ENCODE data around the gene NECTIN2. TPM values are rescaled to one million over a fixed set of nuclear protein-coding genes. Genes with fewer than 3 reads are reported as not detected.

NECTIN2 gene
- total and polyA plus RNA-seq, 12 donors, result 82.7 to 243 (median 129) TPM

DNA sequence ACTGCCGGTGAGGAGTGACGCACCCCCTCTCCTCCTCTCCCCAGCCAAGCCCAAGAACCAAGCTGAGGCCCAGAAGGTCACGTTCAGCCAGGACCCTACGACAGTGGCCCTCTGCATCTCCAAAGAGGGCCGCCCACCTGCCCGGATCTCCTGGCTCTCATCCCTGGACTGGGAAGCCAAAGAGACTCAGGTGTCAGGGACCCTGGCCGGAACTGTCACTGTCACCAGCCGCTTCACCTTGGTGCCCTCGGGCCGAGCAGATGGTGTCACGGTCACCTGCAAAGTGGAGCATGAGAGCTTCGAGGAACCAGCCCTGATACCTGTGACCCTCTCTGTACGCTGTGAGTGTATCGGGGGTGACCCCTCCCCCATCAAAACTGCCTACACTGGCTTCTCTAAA lies 25.7 kb downstream of the NECTIN2 start:
- TF ChIP-seq, protein P1, sequence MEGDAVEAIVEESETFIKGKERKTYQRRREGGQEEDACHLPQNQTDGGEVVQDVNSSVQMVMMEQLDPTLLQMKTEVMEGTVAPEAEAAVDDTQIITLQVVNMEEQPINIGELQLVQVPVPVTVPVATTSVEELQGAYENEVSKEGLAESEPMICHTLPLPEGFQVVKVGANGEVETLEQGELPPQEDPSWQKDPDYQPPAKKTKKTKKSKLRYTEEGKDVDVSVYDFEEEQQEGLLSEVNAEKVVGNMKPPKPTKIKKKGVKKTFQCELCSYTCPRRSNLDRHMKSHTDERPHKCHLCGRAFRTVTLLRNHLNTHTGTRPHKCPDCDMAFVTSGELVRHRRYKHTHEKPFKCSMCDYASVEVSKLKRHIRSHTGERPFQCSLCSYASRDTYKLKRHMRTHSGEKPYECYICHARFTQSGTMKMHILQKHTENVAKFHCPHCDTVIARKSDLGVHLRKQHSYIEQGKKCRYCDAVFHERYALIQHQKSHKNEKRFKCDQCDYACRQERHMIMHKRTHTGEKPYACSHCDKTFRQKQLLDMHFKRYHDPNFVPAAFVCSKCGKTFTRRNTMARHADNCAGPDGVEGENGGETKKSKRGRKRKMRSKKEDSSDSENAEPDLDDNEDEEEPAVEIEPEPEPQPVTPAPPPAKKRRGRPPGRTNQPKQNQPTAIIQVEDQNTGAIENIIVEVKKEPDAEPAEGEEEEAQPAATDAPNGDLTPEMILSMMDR (IDR thresholded peaks at IDR 0.05), result no peak
- no peak for TF ChIP-seq POLR2A (IDR thresholded peaks at IDR 0.05)
- no peaks in the 10 kb centered on the region for H3K9me3 ChIP-seq (replicated peaks in 1 of 3)
- DNase-seq, result no peak
- WGBS, 4 donors, result 88 to 96% (median 92%) methylated on average over 6 to 14 of the region's 14 CpGs
- no peak overlapping the region for H3K4me3 ChIP-seq
- H3K36me3 ChIP-seq (replicated peaks in 1 of 2), result peaks cover 0 to 63% of the 10 kb centered on the region in 2 donors
- no peaks in the 10 kb centered on the region for H3K27me3 ChIP-seq
- H3K27ac ChIP-seq, result no peak overlapping the region
- intact Hi-C loops (cut with DNase I), result no loop called here
- H3K4me1 ChIP-seq (replicated peaks in 1 of 2), result peaks cover 6 to 22% of the 10 kb centered on the region in 2 donors

DNA sequence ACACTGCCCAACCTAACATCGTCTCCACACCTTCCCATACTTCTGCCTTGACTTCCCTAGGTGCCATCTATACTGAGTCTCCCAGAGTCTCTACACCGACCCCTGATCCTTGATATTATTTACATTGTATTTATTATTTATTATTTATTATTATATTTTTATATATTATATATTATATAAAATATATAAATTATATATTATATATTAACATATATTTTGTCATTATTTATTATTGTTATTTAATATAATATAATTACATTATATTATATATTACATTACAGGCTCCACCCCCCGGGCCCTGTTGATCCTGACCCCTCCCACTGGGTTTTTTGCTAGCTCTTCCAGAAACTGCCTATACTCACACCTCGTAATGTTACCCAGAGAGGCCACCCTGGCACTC lies 26.6 kb downstream of the NECTIN2 start:
- H3K36me3 ChIP-seq (replicated peaks in 1 of 2), result peaks cover 0 to 66% of the 10 kb centered on the region in 2 donors
- H3K4me1 ChIP-seq (replicated peaks in 1 of 2), result peaks cover 6 to 22% of the 10 kb centered on the region in 2 donors
- TF ChIP-seq POLR2A (IDR thresholded peaks at IDR 0.05), result no peak
- no peaks in the 10 kb centered on the region for H3K27me3 ChIP-seq
- no peak overlapping the region for H3K27ac ChIP-seq
- intact Hi-C loops (cut with DNase I), result no loop called here
- H3K9me3 ChIP-seq (replicated peaks in 1 of 3), result no peaks in the 10 kb centered on the region
- no peak overlapping the region for H3K4me3 ChIP-seq
- no peak for DNase-seq
- 82 to 90% (median 84%) methylated on average over 4 of the region's 4 CpGs for WGBS, 4 donors

DNA sequence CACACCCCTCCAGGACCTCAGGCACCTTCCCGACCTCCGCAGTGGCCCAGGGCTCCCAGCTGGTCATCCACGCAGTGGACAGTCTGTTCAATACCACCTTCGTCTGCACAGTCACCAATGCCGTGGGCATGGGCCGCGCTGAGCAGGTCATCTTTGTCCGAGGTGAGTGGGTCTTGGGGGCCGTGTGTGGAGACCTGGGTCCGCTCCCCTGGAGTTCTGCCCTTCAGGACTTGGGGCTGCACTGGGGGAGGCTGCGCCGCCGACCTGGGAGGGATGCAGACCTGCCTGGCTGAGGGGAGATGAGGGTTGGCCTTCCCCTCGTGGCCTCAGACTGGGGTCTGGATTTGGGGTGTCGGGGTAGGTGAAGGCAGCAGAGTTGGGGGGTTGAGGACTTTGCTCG lies 28.2 kb downstream of the NECTIN2 start:
- Histone ChIP-seq H3K27me3 (no peaks in the 10 kb centered on the region), H3K4me3 (no peak overlapping the region), H3K9me3 (replicated peaks in 1 of 3) (no peaks in the 10 kb centered on the region), H3K36me3 (replicated peaks in 1 of 2) (peaks cover 0 to 78% of the 10 kb centered on the region in 2 donors), H3K4me1 (replicated peaks in 1 of 2) (peaks cover 6 to 16% of the 10 kb centered on the region in 2 donors), H3K27ac (no peak overlapping the region)
- 93 to 95% (median 93%) methylated on average over 7 to 16 of the region's 16 CpGs for WGBS, 4 donors
- intact Hi-C loops (cut with DNase I), result no loop called here
- DNase-seq, result no peak
- no peak for TF ChIP-seq POLR2A (IDR thresholded peaks at IDR 0.05)
- TF ChIP-seq, protein P1 (IDR thresholded peaks at IDR 0.05), result no peak

DNA sequence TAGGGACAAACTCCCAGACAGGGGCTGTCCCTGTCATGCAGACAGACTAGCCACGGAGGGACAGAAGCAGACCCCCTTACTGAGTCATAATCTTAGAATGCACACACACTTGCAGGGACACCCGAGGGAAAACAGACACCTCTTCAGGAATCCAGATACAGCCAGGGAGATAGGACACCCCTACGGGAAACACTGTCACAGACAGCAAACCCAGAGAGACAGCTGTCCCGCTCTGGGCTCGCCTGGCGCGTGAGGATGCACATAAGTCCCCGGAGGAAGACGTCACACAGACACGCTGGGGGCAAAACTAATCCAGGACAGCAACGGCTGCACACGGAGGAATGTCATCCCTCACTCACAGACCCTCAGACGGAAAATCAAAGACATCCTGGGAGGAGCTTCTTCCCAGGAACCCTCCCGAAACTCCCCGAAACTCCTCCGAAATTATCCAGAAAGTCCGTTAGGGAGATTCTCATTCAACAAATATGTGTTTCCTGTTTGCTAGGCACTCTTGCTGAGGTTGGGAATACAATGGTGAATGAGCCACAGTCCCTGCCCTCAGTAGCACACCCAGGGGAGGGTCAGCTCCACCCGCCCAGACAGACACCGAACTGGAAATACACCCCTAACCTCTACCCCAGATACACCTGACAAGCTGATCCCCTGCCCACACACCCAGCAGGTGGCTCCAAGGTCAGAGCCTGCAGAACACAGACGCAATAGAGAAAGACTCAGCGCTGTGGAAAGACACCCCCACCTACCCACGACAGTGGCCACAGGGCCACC lies 29.8 kb downstream of the NECTIN2 start:
- H3K4me3 ChIP-seq, result no peak overlapping the region
- H3K4me1 ChIP-seq (replicated peaks in 1 of 2), result peaks cover 0 to 2% of the 10 kb centered on the region in 2 donors
- TF ChIP-seq POLR2A (IDR thresholded peaks at IDR 0.05), result no peak
- TF ChIP-seq, protein P1 (IDR thresholded peaks at IDR 0.05), result no peak
- WGBS, 4 donors, result 70 to 83% (median 75%) methylated on average over 19 to 22 of the region's 22 CpGs
- intact Hi-C loops (cut with DNase I), result no loop called here
- no peak for DNase-seq
- no peaks in the 10 kb centered on the region for H3K27me3 ChIP-seq
- H3K27ac ChIP-seq, result peak overlapping the region in 1 of 5 donors; percentile 52
- peaks cover 0 to 78% of the 10 kb centered on the region in 2 donors for H3K36me3 ChIP-seq (replicated peaks in 1 of 2)
- no peaks in the 10 kb centered on the region for H3K9me3 ChIP-seq (replicated peaks in 1 of 3)
